CD4-positive, alpha-beta T cell treated with Interferon gamma for 1 hour (primary cell): ENCODE results near the gene RREB1.

Experiments used
- DNase-seq: peaks from one replicate; pipeline ENCODE4 v3.0.0-alpha.2; 2020

RREB1 gene

GRCh38 chr6:7165002-7165889 is 57.5 kb downstream of the RREB1 start:
- no peak for DNase-seq

GRCh38 chr6:7165890-7166267 is 58.1 kb downstream of the RREB1 start:
- DNase-seq, result no peak

GRCh38 chr6:7166410-7167293 is 58.9 kb downstream of the RREB1 start:
- peak; percentile 32 for DNase-seq

GRCh38 chr6:7169296-7169721 is 61.5 kb downstream of the RREB1 start:
- DNase-seq, result no peak

GRCh38 chr6:7170117-7170732 is 62.5 kb downstream of the RREB1 start:
- DNase-seq, result no peak

- DNase-seq, result no peak
Observed at GRCh38 chr6:7171119-7171518, 63.4 kb downstream of the RREB1 start.

GRCh38 chr6:7171733-7172132 is 64.0 kb downstream of the RREB1 start:
- no peak for DNase-seq

- DNase-seq, result no peak
Observed at GRCh38 chr6:7172649-7173048, 64.9 kb downstream of the RREB1 start.

- DNase-seq, result no peak
Observed at GRCh38 chr6:7173843-7174503, 66.2 kb downstream of the RREB1 start.

- DNase-seq, result no peak
Observed at GRCh38 chr6:7175462-7175861, 67.7 kb downstream of the RREB1 start.

GRCh38 chr6:7176208-7176607 is 68.4 kb downstream of the RREB1 start:
- DNase-seq, result no peak

- no peak for DNase-seq
Observed at GRCh38 chr6:7178280-7178679, 70.5 kb downstream of the RREB1 start.

- no peak for DNase-seq
Observed at GRCh38 chr6:7180751-7181150, 73.0 kb downstream of the RREB1 start.

- no peak for DNase-seq
Observed at GRCh38 chr6:7183707-7184106, 75.9 kb downstream of the RREB1 start.

- DNase-seq, result no peak
Observed at GRCh38 chr6:7184502-7184901, 76.7 kb downstream of the RREB1 start.

- no peak for DNase-seq
Observed at GRCh38 chr6:7185561-7185960, 77.8 kb downstream of the RREB1 start.

GRCh38 chr6:7188492-7188891 is 80.7 kb downstream of the RREB1 start:
- DNase-seq, result peak; percentile 37

- DNase-seq, result no peak
Observed at GRCh38 chr6:7189101-7189758, 81.5 kb downstream of the RREB1 start.

- no peak for DNase-seq
Observed at GRCh38 chr6:7190791-7191190, 83.0 kb downstream of the RREB1 start.

GRCh38 chr6:7193122-7193521 is 85.4 kb downstream of the RREB1 start:
- no peak for DNase-seq

GRCh38 chr6:7194657-7195056 is 86.9 kb downstream of the RREB1 start:
- DNase-seq, result no peak

GRCh38 chr6:7195339-7196018 is 87.7 kb downstream of the RREB1 start:
- DNase-seq, result no peak
